ENCODE results near the gene ATE1. TPM values are rescaled to one million over a fixed set of nuclear protein-coding genes. Genes with fewer than 3 reads are reported as not detected.

Gene ATE1
- total RNA-seq, 1 donor from 2014 or later, result 22.6 TPM

DNA sequence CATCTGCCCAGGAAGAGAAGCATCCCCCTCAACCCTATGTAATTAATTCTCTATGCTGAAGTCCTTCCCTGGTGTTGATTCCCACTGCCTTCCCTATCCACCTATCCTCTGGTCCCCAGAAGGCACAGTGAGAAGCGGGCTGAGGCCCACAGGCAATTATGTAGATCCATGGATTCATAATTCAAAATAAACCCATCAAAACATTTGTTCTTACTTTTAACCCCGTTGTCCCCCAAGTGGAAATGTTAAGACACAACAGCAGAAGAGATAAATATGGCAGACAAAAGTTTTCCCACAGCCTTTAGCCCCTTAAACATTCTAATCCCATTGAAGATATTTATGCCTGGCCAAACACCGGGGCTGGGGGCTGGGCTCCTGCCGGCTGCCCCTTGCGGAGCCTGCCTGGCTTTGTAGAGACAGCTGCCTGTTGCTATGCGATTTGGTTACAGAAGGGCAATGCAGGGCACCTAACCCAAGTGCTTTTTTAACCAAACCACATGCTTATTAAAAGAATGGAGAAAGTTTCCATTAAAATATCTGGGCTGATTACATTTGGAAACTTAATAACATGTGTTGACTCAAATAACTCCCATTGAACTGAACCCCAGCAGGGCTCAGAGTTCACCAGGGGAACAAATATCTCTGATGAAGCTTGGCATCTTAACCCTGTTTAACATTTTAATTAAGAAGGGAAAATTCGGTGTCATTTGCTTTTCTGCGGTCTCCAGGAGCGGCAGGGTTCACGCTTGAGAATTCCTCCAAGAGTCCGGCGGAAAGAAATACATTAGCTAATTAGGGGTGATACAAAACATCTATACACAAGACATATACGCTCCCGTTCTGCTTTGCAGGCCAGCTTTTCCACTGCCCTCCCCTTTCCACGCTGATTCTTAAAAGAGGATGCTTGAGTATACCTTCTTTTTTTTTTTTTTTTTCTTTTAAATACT is 218.8 kb downstream of the ATE1 start:
- H3K4me3 Mint-ChIP-seq (ENCODE audit: unreplicated experiment), result no peak overlapping the region
- FAIRE-seq, result no peak

DNA sequence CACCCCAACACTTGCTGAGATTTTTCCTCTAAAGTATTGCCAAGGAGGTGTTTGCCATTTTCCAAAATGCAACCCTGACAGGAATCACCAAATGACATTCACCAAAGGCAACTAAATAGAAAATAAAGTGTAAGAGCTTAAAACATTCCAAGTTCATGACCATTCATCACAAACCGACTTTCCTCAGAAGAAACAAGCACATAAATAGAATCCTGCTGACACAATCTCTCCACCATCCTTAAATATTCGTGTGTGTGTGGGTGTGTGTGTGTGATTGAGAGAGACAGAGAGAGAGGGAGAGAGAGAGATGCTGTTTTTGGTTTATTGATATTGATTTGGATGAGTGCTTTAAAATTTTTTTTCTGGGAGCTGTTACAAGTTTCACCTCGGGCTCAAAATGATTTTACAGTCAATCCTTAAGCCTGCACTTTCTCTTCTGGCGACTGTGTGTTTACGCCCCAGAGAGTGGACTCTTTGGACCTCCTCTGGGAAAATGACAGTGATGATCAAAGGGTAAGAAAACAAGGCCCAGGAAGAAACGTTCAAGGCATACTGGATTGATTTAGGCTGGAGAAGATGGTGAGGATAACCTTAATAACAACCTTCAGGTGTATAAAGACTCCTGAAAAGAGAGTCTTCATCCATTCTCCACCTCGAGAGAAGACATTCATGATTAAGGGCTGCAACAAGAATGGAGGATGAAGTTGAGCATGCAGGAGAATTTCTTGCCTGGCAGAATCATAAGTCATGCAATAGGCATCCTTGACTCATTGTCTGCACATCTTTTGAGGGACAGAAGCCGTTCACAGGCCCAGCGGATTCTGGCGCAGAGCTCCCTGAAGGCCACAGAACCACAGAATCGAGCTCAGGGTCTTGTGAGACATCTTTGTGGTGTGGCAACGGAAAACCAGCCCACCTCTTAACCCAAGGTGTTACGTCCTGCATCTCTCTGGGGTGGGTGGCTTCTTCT is 225.2 kb downstream of the ATE1 start:
- H3K4me3 ChIP-seq (ENCODE audit: insufficient read depth, low read depth, low read length), result peak overlapping the region; percentile 45
- H3K4me1 Mint-ChIP-seq (ENCODE audit: low read depth, unreplicated experiment), result peaks cover 22% of the 10 kb centered on the region
- H3K27ac Mint-ChIP-seq (ENCODE audit: unreplicated experiment), result peak overlapping the region; percentile 90
- no peaks in the 10 kb centered on the region for H4K20me1 ChIP-seq (ENCODE audit: insufficient read depth, low read length)
- no peaks in the 10 kb centered on the region for H3K9me3 ChIP-seq (ENCODE audit: insufficient read depth, low read depth, low read length)
- H3K9ac ChIP-seq (ENCODE audit: low read length), result peak overlapping the region; percentile 72
- no peaks in the 10 kb centered on the region for H3K27me3 ChIP-seq (ENCODE audit: insufficient read depth, low read length)
- H3K79me2 ChIP-seq (ENCODE audit: insufficient read depth, low read length), result no peaks in the 10 kb centered on the region
- H3K4me3 Mint-ChIP-seq (ENCODE audit: unreplicated experiment), result peak overlapping the region; percentile 13
- H3K36me3 ChIP-seq (ENCODE audit: insufficient read depth, low read length), result no peaks in the 10 kb centered on the region
- no peaks in the 10 kb centered on the region for H3K27me3 Mint-ChIP-seq (ENCODE audit: low read depth, unreplicated experiment)
- H3K36me3 Mint-ChIP-seq (ENCODE audit: low read depth, unreplicated experiment), result no peaks in the 10 kb centered on the region
- TF ChIP-seq, protein P1, sequence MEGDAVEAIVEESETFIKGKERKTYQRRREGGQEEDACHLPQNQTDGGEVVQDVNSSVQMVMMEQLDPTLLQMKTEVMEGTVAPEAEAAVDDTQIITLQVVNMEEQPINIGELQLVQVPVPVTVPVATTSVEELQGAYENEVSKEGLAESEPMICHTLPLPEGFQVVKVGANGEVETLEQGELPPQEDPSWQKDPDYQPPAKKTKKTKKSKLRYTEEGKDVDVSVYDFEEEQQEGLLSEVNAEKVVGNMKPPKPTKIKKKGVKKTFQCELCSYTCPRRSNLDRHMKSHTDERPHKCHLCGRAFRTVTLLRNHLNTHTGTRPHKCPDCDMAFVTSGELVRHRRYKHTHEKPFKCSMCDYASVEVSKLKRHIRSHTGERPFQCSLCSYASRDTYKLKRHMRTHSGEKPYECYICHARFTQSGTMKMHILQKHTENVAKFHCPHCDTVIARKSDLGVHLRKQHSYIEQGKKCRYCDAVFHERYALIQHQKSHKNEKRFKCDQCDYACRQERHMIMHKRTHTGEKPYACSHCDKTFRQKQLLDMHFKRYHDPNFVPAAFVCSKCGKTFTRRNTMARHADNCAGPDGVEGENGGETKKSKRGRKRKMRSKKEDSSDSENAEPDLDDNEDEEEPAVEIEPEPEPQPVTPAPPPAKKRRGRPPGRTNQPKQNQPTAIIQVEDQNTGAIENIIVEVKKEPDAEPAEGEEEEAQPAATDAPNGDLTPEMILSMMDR (IDR thresholded peaks at IDR 0.05; ENCODE audit: insufficient read depth, low read depth, low read length), result no peak
- TF ChIP-seq EZH2 (IDR thresholded peaks at IDR 0.05; ENCODE audit: insufficient read depth, low read length), result no peak
- peaks cover 2% of the 10 kb centered on the region for H3K9me3 Mint-ChIP-seq (ENCODE audit: unreplicated experiment)
- FAIRE-seq, result peak; percentile 90
- H3K27ac ChIP-seq (ENCODE audit: low read depth, low read length), result peak overlapping the region; percentile 83
- H3K4me1 ChIP-seq (ENCODE audit: insufficient read depth, low read length), result peaks cover 22% of the 10 kb centered on the region
- H3K4me2 ChIP-seq (ENCODE audit: low read length), result peak overlapping the region; percentile 80
- H2AFZ ChIP-seq (ENCODE audit: low read depth, low read length), result peak overlapping the region; percentile 44
- DNase-seq (ENCODE audit: low read depth), result peak; percentile 92

More for the DNA sequence above, 218.8 kb downstream of the ATE1 start:
- Histone ChIP-seq H3K27me3 (ENCODE audit: insufficient read depth, low read length) (no peaks in the 10 kb centered on the region), H3K79me2 (ENCODE audit: insufficient read depth, low read length) (no peaks in the 10 kb centered on the region), H3K9me3 (ENCODE audit: insufficient read depth, low read depth, low read length) (no peaks in the 10 kb centered on the region), H4K20me1 (ENCODE audit: insufficient read depth, low read length) (no peaks in the 10 kb centered on the region), H3K4me3 (ENCODE audit: insufficient read depth, low read depth, low read length) (peak overlapping the region; percentile 41), H3K4me2 (ENCODE audit: low read length) (peak overlapping the region; percentile 74), H3K27ac (ENCODE audit: low read depth, low read length) (peak overlapping the region; percentile 37), H3K4me1 (ENCODE audit: insufficient read depth, low read length) (peaks cover 18% of the 10 kb centered on the region), H3K36me3 (ENCODE audit: insufficient read depth, low read length) (no peaks in the 10 kb centered on the region), H3K9ac (ENCODE audit: low read length) (peak overlapping the region; percentile 18), H2AFZ (ENCODE audit: low read depth, low read length) (peak overlapping the region; percentile 58)
- Mint-ChIP-seq H3K27ac (ENCODE audit: unreplicated experiment) (peak overlapping the region; percentile 62), H3K9me3 (ENCODE audit: unreplicated experiment) (peaks cover 5% of the 10 kb centered on the region), H3K4me1 (ENCODE audit: low read depth, unreplicated experiment) (peaks cover 21% of the 10 kb centered on the region), H3K27me3 (ENCODE audit: low read depth, unreplicated experiment) (no peaks in the 10 kb centered on the region), H3K36me3 (ENCODE audit: low read depth, unreplicated experiment) (no peaks in the 10 kb centered on the region)
- no peak for DNase-seq (ENCODE audit: low read depth)
- TF ChIP-seq, protein P1 (IDR thresholded peaks at IDR 0.05; ENCODE audit: insufficient read depth, low read depth, low read length), result peak; percentile 6
- no peak for TF ChIP-seq EZH2 (IDR thresholded peaks at IDR 0.05; ENCODE audit: insufficient read depth, low read length)
